Myocyte (in vitro differentiated cells): Measurements from ENCODE around the gene ZMIZ1. TPM values are rescaled to one million over a fixed set of nuclear protein-coding genes. Genes with fewer than 3 reads are reported as not detected.

Source experiments
- DNase-seq: peaks from one replicate; pipeline ENCODE4 v3.0.0-alpha.2; 2012; ENCODE audit warnings: low read depth
- total RNA-seq: library from RNA; depleted of rRNA; stranded (reverse); fragments of >200 nt; gene quantifications from 2 replicates; pipeline ENCODE4 v1.2.3, GENCODE V29; 2014

Gene ZMIZ1
- total RNA-seq, 1 donor from 2014 or later: 10.0 TPM

- DNase-seq: no peak
Observed at GRCh38 chr10:79135790-79136189, 67.0 kb downstream of the ZMIZ1 start.

DNA sequence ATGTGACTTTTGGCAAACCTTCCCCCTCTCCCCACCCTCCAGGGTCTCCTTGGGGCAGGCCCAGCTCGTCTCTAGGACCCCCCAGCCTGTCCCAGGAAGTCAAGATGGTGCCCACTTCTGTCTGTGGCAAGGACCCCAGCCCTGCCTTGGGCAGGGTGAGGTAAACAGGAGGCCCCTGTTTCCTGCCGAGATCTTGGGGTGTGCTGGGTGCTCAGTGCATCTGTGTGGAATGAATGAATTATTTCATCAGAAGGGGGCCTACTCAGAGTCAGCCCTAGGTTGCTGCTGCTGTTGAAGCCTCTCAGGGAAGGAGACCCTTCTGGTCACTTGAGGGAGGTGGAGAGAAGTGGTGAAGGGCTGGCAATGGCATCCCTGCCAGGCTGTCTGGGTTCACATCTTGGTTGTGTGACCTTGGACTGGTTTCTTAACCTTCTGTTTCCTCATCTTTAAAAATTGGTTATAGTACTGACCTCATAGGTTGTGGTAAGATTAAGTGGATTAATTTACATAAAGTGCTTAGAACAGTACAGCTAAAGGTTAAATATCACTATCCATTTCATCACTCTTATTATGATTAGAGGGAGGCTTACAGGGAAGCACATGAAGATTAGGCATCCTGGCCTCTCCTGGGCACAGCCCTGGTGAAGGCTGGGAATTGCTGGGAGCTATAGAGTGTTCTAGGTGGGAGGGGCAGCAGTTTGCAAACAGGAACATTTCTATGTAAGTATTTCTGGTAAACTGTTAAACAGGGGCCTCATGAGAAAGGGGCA, 67.7 kb downstream of the ZMIZ1 start:
- no peak for DNase-seq

DNA sequence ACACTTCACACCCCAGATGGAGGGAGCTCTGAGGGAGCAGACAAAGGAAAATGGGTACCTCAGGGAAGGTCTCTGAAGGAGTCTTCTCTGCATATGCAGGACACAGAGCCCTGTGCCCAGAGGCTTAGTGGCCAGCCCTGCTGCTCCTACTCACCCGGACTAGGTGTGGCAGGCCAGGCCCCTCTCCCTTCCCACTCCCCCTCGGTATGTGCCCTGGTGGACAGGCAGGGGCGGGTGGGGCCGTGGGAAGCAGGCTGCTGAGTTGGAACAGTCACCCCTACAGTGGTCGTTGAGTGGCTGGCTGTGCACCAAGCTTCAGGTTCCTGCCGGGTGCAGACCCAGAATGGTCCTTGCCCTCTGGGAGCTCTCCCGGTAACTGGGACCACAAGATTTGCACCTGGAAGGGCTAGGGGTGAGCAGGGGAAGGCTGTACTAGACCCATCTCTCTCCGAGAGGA, 68.6 kb downstream of the ZMIZ1 start:
- peak; percentile 51 for DNase-seq

DNA sequence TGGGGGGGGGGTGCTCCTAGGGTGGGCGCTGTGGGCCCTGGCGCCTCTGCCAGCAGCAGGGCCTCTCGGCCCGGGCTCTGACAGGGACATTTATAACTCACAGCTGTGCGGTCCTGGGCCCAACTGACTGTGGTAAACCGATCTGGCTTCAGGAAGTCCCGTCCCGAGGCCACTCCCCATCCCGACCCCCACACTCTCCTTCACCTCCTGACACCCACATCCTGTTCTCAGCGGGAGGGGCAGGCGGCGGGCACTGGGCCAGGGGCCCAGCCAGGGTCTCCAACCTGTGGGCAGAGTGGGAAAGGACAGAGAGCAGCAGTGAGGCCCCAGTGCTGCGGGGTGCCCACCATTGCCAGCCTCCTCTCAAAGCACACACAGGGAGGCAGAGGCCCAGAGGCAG, 69.1 kb downstream of the ZMIZ1 start:
- DNase-seq: peak; percentile 90

- DNase-seq: no peak
Observed at GRCh38 chr10:79138449-79139123, 69.8 kb downstream of the ZMIZ1 start.

GRCh38 chr10:79139124-79139835, 70.5 kb downstream of the ZMIZ1 start:
- DNase-seq: peak; percentile 95

DNA sequence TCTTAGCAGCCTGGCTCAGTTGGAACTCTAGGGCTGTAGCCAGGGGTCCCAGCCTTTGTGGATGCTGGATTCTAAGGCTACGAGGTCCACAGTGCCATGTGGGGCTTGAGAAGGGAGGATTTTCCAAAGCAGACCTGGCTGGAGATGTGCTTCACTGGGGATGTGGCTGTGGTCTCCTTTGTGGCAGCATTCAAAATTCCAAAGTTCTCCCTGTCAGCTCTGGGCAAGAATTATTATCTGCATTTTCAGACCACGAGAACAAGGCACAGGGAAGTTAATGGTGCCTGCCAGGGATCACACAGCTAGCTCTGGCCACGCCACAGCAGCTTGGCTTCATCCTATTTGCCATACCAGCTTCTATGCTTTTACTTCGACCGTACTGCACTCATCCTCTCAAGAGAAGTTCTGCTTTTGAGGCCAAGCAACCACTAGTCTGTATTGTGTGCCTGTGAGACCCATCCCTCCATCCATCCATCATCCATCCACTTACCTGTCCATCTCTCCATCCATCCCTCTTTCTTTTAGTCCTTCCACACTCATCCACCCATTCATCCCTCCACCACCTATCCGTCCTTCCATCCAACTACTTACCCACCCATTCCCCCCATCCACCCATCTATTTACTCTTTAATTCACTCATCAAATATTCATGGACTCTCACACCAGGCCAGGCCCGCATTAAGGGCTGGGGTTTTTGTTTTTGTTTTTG, 71.5 kb downstream of the ZMIZ1 start:
- no peak for DNase-seq

- DNase-seq: no peak
Observed at GRCh38 chr10:79140855-79141254, 72.1 kb downstream of the ZMIZ1 start.

- no peak for DNase-seq
Observed at GRCh38 chr10:79142064-79142491, 73.3 kb downstream of the ZMIZ1 start.

GRCh38 chr10:79142522-79143309, 74.0 kb downstream of the ZMIZ1 start:
- no peak for DNase-seq

DNA sequence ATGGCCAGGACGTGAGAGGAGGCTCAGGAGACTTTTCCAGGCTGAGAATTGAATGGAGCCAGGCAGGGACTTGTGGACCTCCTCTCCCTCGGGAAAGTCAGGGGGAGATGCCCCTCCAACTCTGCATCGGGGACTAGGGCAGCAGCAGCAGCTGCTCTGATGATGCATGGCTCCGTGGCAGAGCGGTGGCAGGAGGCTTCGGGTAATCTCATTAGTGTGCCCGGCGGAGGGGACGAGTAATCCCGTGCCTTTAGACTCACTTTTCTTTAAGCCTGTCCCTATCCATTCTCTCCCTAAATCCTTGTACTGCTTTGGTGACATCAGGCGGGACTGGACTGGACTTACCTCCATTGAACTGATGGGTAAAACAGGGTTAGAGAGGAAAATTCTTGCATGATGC, 75.1 kb downstream of the ZMIZ1 start:
- no peak for DNase-seq

DNA sequence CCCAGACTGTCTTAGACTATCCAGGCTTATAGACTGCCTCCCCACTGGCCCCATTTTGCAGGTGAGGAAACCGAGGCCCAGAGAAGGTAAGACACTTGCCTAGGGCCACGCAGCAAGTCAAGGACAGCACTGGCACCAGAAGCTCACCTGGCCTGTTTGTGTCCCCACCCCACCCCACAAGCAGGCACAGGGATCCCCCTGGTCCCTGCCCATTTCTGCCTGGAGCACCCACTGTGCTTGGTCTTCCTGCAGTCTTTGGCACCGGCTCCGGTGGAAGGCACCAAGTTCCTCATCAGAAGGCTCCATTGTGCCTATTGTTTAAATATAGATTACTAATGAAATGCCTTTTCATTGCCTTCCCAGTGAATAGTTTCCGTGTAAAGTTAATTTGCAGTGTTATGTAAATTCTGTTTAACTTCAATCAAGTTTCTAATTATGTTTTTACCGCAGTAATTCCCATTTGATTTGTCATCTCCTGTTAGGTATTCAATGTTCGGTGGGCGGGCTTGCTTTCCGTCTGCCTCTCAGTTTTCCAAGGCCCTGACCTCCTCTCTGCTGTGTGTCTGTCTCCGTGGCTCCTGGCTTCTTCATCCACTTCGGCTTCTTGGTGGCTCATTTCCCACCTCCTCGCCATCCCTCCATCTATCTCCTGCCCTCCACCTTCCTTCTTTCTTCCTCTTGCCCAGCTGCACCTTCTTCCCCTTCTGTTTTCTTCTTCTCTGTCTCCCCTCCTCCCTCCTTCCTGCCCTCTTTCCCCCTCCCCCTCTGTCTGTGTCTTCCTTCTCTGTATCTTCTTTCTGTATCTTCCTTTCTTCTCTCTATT, 75.8 kb downstream of the ZMIZ1 start:
- no peak for DNase-seq

DNA sequence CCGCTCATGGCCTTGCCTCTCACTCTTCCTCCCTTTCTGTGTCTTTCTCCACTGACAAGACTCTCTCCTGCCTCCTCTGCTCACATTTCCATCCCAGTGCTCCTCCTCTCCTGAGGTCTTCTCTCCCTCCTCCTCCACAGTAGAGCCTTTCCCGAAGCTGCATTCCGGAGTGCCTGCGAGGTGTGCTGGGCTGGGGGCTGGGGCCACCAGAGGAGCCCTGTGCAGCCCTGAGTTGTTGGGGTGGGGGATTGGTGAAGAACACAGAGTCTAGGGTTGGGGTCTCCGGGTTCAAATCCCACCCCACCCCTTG, 76.4 kb downstream of the ZMIZ1 start:
- no peak for DNase-seq

DNA sequence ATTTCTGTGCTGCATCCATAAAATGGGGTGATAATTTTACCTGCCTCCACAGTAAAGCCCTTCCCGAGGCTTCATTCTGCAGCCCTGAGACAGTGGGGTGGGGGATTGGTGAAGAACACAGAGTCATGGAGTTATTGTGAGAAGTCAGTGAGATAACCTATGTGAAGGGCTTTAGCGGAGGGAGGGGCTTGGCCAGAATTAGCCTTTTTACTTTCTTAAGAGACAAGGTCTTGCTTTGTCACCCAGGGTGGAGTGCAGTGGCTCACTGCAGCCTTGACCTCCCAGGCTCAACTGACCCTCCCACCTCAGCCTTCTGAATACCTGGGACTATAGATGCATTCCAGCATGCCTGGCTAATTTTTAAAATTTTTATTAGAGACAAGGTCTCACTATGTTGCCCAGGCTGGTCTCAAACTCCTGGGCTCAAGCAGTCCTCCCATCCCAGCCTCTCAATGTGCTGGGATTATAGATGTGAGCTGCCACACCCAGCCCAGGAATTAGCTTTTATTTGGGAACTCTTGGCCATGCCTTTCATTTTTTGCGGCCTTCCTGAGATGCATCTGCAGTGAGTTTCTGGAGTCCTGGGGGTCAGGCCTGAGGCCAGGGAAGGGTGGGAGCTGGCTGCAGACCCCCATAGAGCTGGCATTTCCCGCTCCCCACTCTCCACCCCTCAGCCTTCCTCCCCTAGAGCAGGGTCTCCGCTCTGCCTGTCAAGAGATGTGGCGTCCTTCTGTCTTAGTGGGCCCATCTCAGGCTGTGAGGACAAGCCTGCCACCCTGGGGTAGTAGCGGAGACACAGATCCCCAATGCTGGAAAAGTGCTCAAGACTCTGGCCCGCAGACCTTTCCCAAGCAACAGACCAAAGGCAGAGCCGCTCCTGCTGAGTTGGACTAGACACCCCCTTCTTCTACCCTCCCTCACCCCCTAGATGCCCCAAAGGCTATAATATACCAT, 77.0 kb downstream of the ZMIZ1 start:
- no peak for DNase-seq

GRCh38 chr10:79146611-79147130, 77.9 kb downstream of the ZMIZ1 start:
- peak; percentile 46 for DNase-seq

DNA sequence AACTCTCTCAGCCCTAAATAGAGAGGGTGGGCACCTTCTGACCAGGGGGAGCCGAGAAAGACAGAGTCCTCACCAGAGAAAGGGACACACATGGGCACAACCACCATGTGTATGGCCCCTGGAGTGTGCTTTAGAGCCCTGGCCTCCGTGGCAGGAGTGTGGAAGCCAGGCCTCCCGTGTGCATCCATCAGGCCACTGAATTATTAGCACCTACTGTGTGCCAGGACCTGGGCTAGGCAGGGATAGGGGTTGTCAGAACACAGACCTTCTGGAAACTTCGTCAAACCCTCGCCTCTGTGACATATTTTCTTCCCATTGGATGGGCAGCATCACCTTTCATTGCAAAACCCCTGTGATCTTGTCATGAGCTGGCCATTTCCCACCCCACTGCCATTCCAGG, 78.5 kb downstream of the ZMIZ1 start:
- DNase-seq: no peak

- no peak for DNase-seq
Observed at GRCh38 chr10:79147796-79148451, 79.2 kb downstream of the ZMIZ1 start.
